Measurements from ENCODE around the gene FILIP1L.
"Not testable (repeated sequence)": the region's sequence is repeated elsewhere in the genome, so short reads cannot be mapped to it uniquely, and the experiment has no call there.

Gene FILIP1L

DNA sequence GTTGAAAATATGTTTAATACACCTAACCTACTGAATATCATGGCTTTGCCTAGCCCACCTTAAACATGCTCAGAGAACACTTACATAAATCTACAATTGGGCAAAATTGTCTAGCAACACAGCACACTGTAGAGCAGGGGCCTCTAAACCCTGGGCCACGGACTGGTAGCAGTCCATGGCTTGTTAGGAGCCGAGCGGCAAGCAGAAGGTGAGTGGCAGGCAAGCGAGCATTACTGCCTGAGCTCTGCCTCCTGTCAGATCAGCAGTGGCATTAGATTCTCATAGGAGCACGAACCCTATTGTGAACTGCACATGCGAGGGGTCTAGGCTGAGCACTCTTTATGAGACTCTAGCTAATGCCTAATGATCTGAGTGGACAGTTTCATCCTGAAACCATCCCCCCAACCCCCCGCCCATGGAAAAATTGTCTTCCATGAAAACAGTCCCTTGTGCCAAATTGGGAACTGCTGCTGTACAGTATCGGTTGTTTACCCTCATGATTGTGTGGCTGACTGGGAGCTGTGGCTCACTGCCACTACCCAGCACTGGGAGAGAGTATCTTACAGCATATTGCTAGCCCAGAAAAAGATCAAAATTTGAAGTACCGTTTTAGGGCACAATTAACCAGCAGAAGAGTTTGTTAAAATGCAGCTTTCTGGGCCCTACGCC lies 270.6 kb downstream of the FILIP1L start:
- DNase-seq (ENCODE audit: low read depth in 2 of 2), result no peak

GRCh38 chr3:99842826-99843589 lies 271.3 kb downstream of the FILIP1L start:
- peak in 1 of 2 experiments; percentile 30 for DNase-seq (ENCODE audit: low read depth in 2 of 2)

- not testable (repeated sequence) for DNase-seq (ENCODE audit: low read depth in 2 of 2)
Measured at GRCh38 chr3:99841949-99842348, 272.4 kb downstream of the FILIP1L start.

DNA sequence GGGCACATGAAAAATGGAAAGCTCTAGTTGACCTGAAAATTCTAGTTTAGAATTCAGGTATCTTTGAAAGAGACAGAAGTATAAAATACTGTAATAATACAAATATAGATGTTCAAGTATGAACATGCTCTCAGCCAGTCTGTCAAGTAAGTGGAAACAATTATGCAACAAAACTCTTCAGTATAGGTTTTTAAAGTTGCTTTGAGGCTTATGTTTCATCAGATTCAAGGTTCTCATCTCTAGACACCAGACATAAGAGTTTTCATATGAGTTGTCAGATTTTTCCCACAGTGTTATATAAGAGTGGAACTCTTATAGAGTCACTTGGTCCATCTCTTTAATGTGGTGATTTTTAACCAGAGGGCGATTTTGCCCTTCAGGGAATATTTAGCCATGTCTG lies 274.7 kb downstream of the FILIP1L start:
- no peak for DNase-seq (ENCODE audit: low read depth in 2 of 2)

DNA sequence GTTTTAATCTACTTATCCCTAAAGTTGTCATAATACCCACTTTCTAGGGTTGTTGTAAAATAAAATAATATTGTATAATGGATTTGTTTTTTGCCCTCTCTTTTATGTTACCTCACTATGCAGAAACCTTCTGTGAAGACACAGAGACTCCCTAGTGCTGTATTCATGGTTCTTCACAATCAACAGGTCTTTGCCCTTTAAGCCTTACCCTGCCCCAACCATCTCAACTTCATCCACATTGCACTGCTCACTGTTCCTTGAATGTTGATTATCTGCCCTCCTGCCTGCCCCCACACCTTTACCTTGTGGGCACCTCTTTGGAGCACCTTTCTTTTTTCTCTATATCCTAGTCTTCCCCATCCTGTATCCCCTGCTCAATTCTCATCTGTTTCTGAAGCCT lies 275.5 kb downstream of the FILIP1L start:
- DNase-seq (ENCODE audit: low read depth in 2 of 2), result no peak

- DNase-seq (ENCODE audit: low read depth in 2 of 2), result no peak
Measured at GRCh38 chr3:99837715-99838114, 276.6 kb downstream of the FILIP1L start.

- DNase-seq (ENCODE audit: low read depth in 2 of 2), result no peak
Measured at GRCh38 chr3:99836681-99837080, 277.6 kb downstream of the FILIP1L start.

GRCh38 chr3:99834211-99834957 lies 279.9 kb downstream of the FILIP1L start:
- DNase-seq (ENCODE audit: low read depth in 2 of 2), result no peak

GRCh38 chr3:99833617-99834205 lies 280.6 kb downstream of the FILIP1L start:
- no peak for DNase-seq (ENCODE audit: low read depth in 2 of 2)

GRCh38 chr3:99829844-99830243 lies 284.5 kb downstream of the FILIP1L start:
- DNase-seq (ENCODE audit: low read depth in 2 of 2), result no peak

- DNase-seq (ENCODE audit: low read depth in 2 of 2), result no peak
Measured at GRCh38 chr3:99825004-99825640, 289.2 kb downstream of the FILIP1L start.

DNA sequence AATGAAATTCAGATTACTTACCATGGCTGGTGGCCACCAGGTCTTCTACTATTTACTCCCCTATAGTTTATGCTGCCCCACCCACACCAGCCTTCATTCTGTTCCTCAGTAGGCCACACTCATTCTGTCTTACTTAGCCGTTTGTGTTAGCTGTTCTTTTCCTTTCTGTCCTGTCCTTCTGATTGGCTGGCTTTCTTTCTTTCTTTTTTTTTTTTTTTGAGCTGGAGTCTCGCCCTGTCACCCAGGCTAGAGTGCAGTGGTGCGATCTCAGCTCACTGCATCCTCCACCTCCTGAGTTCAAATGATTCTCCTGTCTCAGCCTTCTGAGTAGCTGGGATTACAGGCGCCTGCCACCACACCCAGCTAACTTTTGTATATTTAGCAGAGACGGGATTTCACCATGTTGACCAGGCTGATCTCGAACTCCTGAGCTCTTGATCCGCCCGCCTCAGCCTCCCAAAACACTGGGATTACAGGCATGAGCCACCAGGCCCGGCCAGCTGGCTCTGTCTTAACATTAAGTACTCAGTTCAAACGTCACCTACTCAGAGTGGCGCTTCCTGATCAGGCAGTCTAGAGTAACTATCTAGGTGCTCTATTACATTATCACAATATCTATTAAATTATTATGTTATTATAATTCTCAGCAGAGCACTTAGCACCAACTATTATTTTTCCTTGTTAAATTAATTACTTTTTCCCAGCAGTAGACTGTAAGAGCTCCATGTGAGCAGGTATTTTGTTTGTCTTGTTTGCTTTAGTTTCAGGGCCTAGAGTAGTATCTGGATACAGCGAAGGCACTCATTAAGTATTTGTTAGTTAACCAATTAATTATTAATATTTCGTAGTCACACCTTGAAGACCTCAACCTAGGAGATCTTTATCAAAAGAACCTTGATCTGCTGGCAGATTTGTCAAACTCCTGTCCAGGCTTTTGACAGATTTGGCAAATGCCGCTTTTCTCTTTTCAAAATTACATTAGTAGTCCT lies 290.3 kb downstream of the FILIP1L start:
- DNase-seq (ENCODE audit: low read depth in 2 of 2), result no peak

GRCh38 chr3:99818818-99819217 lies 295.5 kb downstream of the FILIP1L start:
- DNase-seq (ENCODE audit: low read depth in 2 of 2), result no peak

- DNase-seq (ENCODE audit: low read depth in 2 of 2), result peak; percentile 79 to 80
Measured at GRCh38 chr3:99817437-99818240, 296.7 kb downstream of the FILIP1L start, which contains the start of gene CMSS1. CMSS1 (plus strand) TSS chr3:99817862.

DNA sequence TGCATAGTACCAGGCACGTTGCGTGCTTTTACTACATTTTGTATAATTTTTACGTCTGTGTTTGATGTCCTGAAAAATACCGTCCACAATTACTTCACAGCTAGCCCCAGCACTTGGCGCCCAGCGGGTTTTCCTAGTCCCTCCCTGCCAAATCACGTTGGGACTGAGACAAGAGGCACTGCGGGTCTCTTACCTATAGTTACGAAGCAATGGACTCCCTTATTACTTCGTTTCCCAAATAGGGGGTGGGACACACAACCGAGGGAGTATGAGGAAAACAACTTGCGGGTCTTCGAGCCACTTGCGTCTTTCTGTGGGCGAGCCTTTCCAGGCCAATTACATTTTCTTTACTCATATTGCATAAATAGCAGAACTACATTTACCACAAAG lies 297.3 kb downstream of the FILIP1L start:
- DNase-seq (ENCODE audit: low read depth in 2 of 2), result no peak

- DNase-seq (ENCODE audit: low read depth in 2 of 2), result no peak
Measured at GRCh38 chr3:99810403-99810802, 303.9 kb downstream of the FILIP1L start.

DNA sequence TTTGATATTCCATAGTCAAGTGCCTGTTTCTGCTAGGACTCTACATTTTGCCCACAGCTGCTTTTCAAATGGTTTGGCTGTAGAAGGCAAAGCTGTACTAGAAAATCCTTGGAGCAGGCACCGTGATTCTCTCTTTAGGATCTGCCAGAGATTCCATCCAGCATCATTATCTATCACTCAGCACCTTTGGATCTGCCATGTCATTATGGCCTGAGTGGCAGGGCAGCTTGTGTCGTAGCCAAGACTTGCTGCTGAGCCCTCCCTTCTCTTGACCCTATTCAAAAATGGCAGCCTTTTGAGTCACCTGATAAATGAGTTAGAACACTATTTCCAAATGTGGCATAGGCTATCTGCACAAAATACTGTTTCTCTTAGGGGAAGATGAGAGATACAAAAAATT lies 304.7 kb downstream of the FILIP1L start:
- no peak for DNase-seq (ENCODE audit: low read depth in 2 of 2)

DNA sequence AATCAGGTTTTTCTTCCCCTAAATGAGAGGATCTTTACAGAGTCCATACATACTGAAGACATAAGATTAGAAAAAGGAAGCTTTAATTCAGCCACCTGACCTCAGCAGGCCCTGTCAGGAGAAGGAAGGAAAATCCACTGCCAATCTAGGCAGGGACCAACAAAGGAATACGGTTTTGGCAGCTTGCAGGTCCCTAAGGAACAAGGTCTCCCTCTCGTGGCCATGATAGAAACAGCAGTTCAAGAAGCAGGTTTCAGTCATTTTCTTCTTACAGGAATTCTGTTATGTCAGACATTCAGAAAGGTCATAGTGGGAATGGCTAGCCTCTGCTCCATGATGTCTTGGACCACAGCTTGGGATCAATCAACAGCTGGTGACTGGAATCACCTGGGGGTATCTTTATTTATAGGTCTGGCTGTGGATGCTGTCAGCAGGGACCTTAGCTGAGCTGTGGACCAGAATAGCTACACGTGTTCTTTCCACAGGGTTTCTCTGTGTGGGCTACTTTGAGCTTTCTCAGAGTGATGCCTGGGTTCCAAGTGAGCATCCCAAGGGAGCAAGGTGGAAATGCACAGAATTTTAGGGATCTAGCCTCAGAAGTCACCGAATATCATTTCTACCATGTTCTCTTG lies 306.0 kb downstream of the FILIP1L start:
- DNase-seq (ENCODE audit: low read depth in 2 of 2), result peak; percentile 49 to 51

DNA sequence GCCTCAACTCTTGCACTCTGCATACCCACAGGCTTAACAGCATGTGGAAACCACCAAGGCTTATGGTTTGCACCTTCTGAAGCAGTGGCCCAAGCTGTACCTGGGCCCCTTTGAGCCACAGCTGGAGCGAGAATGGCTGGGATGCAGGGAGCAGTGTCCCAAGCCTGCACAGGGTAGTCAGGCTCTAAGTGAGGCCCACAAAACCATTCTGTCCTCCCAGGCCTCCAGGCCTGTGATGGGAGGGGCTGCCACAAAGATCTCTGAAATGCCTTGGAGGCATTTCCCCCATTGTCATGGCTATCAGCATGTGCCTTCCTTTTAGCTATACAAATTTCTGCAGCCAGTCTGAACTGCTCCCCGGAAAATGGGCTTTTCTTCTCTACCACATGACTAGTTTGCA lies 309.1 kb downstream of the FILIP1L start:
- no peak for DNase-seq (ENCODE audit: low read depth in 2 of 2)
